ENCODE results near the gene LKAAEAR1.

The LKAAEAR1 gene

DNA sequence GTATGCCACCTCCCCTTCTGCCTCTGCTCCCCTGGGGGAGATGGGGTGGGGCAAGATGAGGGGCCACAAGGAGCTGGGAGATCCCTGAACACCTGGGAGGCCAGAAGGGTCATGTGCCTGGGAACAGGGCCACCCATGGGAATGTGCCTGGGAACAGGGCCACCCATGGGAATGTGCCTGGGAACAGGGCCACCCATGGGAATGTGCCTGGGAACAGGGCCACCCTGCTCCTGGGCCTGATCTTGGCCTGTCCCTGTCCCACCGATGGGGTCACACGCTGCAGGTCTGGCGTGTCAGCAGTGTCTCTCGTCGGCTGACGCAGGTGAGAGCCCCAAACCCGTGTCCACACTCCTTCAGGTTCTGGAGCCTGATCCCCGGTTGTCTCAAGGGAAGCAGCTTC, 9.2 kb downstream of the LKAAEAR1 start:
- no peak for TF ChIP-seq EZH2 (IDR thresholded peaks at IDR 0.05; ENCODE audit: borderline replicate concordance, low read length)
- TF ChIP-seq, protein P1, sequence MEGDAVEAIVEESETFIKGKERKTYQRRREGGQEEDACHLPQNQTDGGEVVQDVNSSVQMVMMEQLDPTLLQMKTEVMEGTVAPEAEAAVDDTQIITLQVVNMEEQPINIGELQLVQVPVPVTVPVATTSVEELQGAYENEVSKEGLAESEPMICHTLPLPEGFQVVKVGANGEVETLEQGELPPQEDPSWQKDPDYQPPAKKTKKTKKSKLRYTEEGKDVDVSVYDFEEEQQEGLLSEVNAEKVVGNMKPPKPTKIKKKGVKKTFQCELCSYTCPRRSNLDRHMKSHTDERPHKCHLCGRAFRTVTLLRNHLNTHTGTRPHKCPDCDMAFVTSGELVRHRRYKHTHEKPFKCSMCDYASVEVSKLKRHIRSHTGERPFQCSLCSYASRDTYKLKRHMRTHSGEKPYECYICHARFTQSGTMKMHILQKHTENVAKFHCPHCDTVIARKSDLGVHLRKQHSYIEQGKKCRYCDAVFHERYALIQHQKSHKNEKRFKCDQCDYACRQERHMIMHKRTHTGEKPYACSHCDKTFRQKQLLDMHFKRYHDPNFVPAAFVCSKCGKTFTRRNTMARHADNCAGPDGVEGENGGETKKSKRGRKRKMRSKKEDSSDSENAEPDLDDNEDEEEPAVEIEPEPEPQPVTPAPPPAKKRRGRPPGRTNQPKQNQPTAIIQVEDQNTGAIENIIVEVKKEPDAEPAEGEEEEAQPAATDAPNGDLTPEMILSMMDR (IDR thresholded peaks at IDR 0.05; ENCODE audit: low read length): no peak
- no peak overlapping the region for H3K4me2 ChIP-seq (ENCODE audit: low read length)
- H2AFZ ChIP-seq (ENCODE audit: low read length): no peak overlapping the region
- H4K20me1 ChIP-seq (ENCODE audit: insufficient read depth, low read length): no peaks in the 10 kb centered on the region
- H3K9me3 ChIP-seq (ENCODE audit: low read length): no peaks in the 10 kb centered on the region
- no peaks in the 10 kb centered on the region for H3F3A ChIP-seq (ENCODE audit: insufficient read depth, low read length)
- H3K27me3 ChIP-seq (ENCODE audit: insufficient read depth, low read length): 0 out of 2 replicates have a peak, but pooled peaks cover 4% of the 10 kb centered on the region
- no peaks in the 10 kb centered on the region for H3K9me2 ChIP-seq (ENCODE audit: low read depth, low read length)
- H3K36me3 ChIP-seq (ENCODE audit: insufficient read depth, low read length): no peaks in the 10 kb centered on the region; the same call in 1 of the 2 replicates
- H3K79me2 ChIP-seq (ENCODE audit: insufficient read depth, low read length): no peaks in the 10 kb centered on the region
- no peak overlapping the region for H3K4me3 ChIP-seq (ENCODE audit: low read depth, low read length, poor library complexity, severe bottlenecking)
- H3K9ac ChIP-seq (ENCODE audit: low read length): no peak overlapping the region
- H3K4me1 ChIP-seq (ENCODE audit: insufficient read depth, low read length, severe bottlenecking): peaks cover 24% of the 10 kb centered on the region
- H3K27ac ChIP-seq (ENCODE audit: low read depth, low read length, poor library complexity, severe bottlenecking): no peak overlapping the region

DNA sequence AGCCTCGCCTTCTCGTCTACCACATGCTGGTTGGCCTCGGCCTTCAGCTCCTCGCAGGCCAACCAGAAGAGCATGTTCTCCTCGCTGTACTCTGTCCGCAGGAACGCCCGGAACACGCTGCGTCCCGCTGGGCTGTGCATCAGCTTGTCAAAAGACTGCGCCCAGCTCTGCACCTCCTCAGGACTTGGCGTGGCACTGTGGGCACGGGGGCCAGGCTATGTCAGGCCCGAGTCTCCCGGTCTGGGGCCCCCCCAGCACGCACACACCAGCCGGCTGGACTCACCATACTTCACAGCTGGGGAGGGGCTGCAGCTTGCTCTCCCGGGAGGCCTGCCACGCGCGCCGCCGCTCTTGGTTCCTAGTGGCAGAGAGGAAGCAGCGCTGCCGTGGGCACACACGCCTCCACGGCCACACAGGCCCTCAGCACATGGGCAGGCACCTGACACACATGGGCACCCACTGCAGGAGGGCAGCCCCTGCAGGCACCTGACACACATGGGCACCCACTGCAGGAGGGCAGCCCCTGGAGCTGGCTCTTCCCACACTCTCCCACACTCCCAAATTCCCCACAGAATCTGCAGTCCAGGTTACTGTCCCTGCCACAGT, 9.9 kb downstream of the LKAAEAR1 start:
- H3F3A ChIP-seq (ENCODE audit: insufficient read depth, low read length): no peaks in the 10 kb centered on the region
- 0 out of 2 replicates have a peak, but pooled peaks cover 4% of the 10 kb centered on the region for H3K27me3 ChIP-seq (ENCODE audit: insufficient read depth, low read length)
- H2AFZ ChIP-seq (ENCODE audit: low read length): no peak overlapping the region
- no peaks in the 10 kb centered on the region for H4K20me1 ChIP-seq (ENCODE audit: insufficient read depth, low read length)
- no peak overlapping the region for H3K4me2 ChIP-seq (ENCODE audit: low read length)
- peaks cover 24% of the 10 kb centered on the region for H3K4me1 ChIP-seq (ENCODE audit: insufficient read depth, low read length, severe bottlenecking)
- no peaks in the 10 kb centered on the region for H3K9me3 ChIP-seq (ENCODE audit: low read length)
- H3K4me3 ChIP-seq (ENCODE audit: low read depth, low read length, poor library complexity, severe bottlenecking): no peak overlapping the region
- H3K36me3 ChIP-seq (ENCODE audit: insufficient read depth, low read length): no peaks in the 10 kb centered on the region; the same call in 1 of the 2 replicates
- H3K79me2 ChIP-seq (ENCODE audit: insufficient read depth, low read length): no peaks in the 10 kb centered on the region
- no peaks in the 10 kb centered on the region for H3K9me2 ChIP-seq (ENCODE audit: low read depth, low read length)
- no peak for TF ChIP-seq EZH2 (IDR thresholded peaks at IDR 0.05; ENCODE audit: borderline replicate concordance, low read length)
- TF ChIP-seq, protein P1 (IDR thresholded peaks at IDR 0.05; ENCODE audit: low read length): no peak
- no peak overlapping the region for H3K9ac ChIP-seq (ENCODE audit: low read length)
- no peak overlapping the region for H3K27ac ChIP-seq (ENCODE audit: low read depth, low read length, poor library complexity, severe bottlenecking)

DNA sequence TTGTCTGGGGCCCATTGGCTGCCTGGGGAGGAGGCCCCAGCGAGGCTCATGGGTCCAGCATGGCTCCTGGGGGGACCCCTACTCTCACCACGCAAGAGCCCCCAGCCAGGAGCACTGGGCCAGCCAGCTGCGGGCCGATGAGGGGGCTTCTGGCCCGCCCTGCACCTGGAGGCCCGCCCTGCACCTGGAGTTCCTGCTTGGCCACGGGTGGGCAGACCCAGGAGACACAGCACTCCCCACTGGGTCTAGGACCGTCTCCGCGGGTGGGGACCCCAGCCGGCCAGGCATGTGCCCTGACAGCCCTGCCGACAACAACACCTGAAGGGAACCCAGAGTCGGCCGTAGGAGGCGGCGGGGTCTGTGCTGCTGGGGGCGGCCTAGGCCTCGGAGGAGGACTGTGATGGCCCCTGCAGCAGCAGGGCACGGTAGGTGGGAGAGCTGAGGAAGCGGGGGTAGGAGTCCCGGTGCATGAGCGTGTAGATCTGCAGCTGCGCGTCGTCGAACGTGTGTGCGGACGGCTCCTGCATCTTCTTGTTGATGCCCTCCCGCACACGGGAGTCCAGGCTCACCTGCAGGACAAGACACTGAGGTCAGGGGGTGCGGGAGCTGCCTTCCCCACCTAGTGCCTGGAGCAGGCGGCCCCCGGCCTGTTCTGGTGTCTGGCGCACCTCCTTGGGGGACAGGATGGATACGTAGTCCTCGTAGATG, 10.6 kb downstream of the LKAAEAR1 start:
- Histone ChIP-seq H3K27me3 (ENCODE audit: insufficient read depth, low read length) (peaks cover 9% of the 10 kb centered on the region; the same call in 1 of the 2 replicates), H3K9ac (ENCODE audit: low read length) (no peak overlapping the region), H3K27ac (ENCODE audit: low read depth, low read length, poor library complexity, severe bottlenecking) (no peak overlapping the region), H3K4me2 (ENCODE audit: low read length) (no peak overlapping the region), H3F3A (ENCODE audit: insufficient read depth, low read length) (no peaks in the 10 kb centered on the region), H3K9me2 (ENCODE audit: low read depth, low read length) (no peaks in the 10 kb centered on the region), H3K36me3 (ENCODE audit: insufficient read depth, low read length) (no peaks in the 10 kb centered on the region; the same call in 1 of the 2 replicates), H4K20me1 (ENCODE audit: insufficient read depth, low read length) (no peaks in the 10 kb centered on the region), H2AFZ (ENCODE audit: low read length) (no peak overlapping the region), H3K9me3 (ENCODE audit: low read length) (no peaks in the 10 kb centered on the region), H3K4me3 (ENCODE audit: low read depth, low read length, poor library complexity, severe bottlenecking) (no peak overlapping the region), H3K79me2 (ENCODE audit: insufficient read depth, low read length) (no peaks in the 10 kb centered on the region), H3K4me1 (ENCODE audit: insufficient read depth, low read length, severe bottlenecking) (peaks cover 18% of the 10 kb centered on the region)
- no peak for TF ChIP-seq EZH2 (IDR thresholded peaks at IDR 0.05; ENCODE audit: borderline replicate concordance, low read length)
- TF ChIP-seq, protein P1 (IDR thresholded peaks at IDR 0.05; ENCODE audit: low read length): no peak
